Measurements from ENCODE around the gene GCK.

GRCh38 chr7:44189993-44190872 is 994 bp upstream of the GCK start:
- TF ChIP-seq CTCF (IDR thresholded peaks at IDR 0.05; ENCODE audit: extremely low read depth in 1 of 2, insufficient read depth in 1 of 2, low read depth in 1 of 2, low read length in 2 of 2) (no peak), POLR2A (IDR thresholded peaks at IDR 0.05; ENCODE audit: low read depth, low read length) (no peak), POLR2AphosphoS5 (IDR thresholded peaks at IDR 0.05; ENCODE audit: insufficient read depth, low read depth, low read length) (no peak), GATA2 (IDR thresholded peaks at IDR 0.05; ENCODE audit: insufficient read depth, insufficient read length, low read depth, low read length) (no peak), EZH2 (IDR thresholded peaks at IDR 0.05; ENCODE audit: borderline replicate concordance, low read depth, low read length, severe bottlenecking) (no peak)
